Activated CD8-positive, alpha-beta memory T cell treated with anti-CD3 and anti-CD28 coated beads for 24 hours (primary cell): ENCODE results near the gene ZNG1A.
A peak's percentile ranks its signal among the peaks of the same experiment; 100 is the strongest.
"Not testable (repeated sequence)": the region's sequence is repeated elsewhere in the genome, so short reads cannot be mapped to it uniquely, and the experiment has no call there.

Experiments
- DNase-seq: peaks from one replicate; pipeline ENCODE4 v3.0.0-alpha.2; 2020

ZNG1A gene

DNA sequence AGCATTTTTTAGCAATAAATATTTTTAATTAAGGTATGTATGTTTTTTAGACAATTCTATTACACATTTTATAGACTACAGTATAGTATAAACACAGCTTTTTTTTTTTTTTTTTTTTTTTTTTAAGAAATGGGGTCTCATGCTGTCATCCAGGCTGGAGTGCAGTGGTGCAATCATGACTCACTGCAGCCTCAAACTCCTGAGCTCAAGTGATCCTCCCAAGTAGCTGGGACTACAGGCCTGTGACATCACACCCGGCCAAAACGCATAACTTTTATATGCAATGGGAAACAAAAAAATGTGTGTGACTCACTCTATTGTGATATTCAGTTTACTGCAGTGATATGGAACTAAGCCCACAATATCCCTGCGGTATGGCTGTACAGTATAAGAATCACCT lies 9.1 kb downstream of the ZNG1A start:
- not testable (repeated sequence) for DNase-seq

DNA sequence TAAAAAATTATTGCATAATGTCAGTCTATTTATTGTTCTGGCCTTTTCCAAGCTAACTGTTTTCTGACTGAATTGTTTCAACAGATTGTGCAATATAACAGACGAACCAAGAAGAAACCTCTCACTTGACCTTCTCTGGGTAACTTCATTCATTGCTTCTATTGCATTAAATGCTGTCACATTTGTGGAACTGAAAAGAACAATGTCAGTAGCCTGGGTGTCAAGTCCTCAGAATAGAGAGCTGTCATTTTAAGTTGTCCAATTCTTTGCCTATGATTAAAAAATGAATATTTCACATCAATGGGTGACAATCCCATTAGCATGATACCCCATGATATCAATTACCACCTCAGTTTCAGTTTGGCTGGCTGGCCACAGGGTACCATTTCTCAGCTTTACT lies 19.0 kb downstream of the ZNG1A start:
- DNase-seq = not testable (repeated sequence)

GRCh38 chr9:151173-151572 lies 27.7 kb downstream of the ZNG1A start:
- DNase-seq = not testable (repeated sequence)

GRCh38 chr9:139880-140279 lies 39.0 kb downstream of the ZNG1A start:
- DNase-seq = not testable (repeated sequence)

DNA sequence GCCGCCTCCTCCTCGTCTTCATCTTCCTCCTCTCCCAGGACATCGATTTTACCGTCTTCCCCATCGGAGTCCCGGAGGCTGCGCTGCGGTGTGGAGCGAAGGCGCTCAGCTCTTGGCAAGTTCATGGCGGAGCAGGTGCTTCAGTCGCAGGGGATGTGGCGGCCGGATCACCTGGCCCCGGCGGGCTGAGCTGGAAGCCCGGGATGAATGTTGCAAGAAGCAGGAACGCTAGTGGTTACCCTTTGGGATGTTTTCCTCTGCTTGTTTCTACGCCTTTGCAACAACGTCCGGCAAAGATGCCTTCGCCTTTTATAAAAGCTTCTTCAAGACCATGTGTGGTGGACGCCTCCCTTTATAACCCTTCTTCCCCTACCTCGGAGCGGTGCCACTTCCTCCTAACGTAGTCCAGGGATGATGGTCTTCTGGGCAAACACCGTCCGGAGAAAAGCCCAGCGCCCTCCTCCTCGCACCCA lies 60.8 kb downstream of the ZNG1A start, which contains the start of gene FOXD4:
TSS of gene FOXD4 (minus strand) at position 423 of the 473 bp plus-strand sequence. CDS start at position 125, 298 bp downstream.
- DNase-seq = not testable (repeated sequence)

GRCh38 chr9:117144-117994 lies 61.5 kb downstream of the ZNG1A start:
- peak; percentile 66 for DNase-seq

- DNase-seq = not testable (repeated sequence)
Measured at GRCh38 chr9:116239-117077, 62.4 kb downstream of the ZNG1A start.

GRCh38 chr9:115118-115451 lies 63.8 kb downstream of the ZNG1A start:
- not testable (repeated sequence) for DNase-seq

DNA sequence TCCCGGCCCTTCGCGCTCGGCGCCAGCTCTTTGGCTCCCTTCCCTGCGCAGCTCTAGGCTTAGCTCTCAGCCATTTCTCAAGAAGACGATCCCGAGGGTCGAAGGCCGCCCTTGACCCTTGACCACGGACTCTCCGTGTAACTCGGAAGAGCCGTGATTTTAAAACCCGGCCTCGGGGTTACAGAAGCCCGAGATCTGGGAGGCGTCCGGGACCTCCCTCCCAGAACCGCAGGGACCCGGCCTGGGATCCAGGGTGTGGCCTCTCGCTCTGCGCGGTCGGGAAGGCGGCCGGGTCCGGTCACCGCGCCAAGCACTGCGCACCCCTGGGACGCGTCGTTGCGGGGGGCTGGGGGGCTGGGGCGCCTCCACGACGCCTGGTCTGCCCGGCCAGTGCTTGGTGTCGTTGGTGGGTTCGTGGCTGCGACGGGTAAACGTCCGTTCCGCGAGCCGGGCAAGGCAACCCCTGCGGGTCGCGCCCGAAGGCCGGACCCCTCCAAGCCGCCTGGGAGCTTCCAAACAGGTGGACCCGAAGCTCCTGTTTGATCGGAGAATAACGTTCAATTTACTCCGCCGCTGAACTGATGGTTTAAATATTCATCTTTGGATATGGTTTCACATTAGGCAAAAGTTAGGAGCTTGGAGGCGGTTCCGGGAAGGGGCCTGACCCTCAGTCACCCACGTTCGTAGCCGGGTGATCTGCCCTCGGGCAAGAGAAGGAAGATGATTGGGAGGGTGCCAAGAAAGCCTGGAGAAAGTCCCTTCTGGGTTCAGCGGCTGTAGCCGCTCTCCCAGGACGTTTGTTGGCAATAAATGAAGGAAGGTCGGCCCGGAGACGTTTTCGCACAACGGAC lies 64.4 kb downstream of the ZNG1A start:
- not testable (repeated sequence) for DNase-seq

- peak; percentile 70 for DNase-seq
Measured at GRCh38 chr9:113468-114266, 65.2 kb downstream of the ZNG1A start.

GRCh38 chr9:112589-113467 lies 66.0 kb downstream of the ZNG1A start:
- not testable (repeated sequence) for DNase-seq

DNA sequence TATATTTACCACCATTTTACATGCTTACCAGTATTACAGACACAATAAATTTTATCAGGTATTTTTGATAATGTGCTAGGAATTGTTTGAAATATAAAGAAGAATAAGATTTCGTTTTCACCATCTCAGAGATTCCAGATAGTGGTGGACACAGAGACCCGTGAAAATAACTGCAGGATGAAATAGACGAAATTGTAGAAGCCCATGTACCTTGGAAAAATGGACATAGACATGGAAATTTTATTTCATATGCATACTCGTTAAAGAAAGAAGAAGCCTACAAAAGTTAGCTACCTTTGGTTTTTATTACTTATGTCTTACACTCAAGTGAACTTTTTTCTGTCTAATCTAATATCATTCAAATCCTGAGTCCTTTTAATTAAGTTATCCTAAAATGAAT lies 68.2 kb downstream of the ZNG1A start:
- DNase-seq = not testable (repeated sequence)

- DNase-seq = not testable (repeated sequence)
Measured at GRCh38 chr9:109540-109939, 69.3 kb downstream of the ZNG1A start.

GRCh38 chr9:108742-109495 lies 69.9 kb downstream of the ZNG1A start:
- DNase-seq = not testable (repeated sequence)

DNA sequence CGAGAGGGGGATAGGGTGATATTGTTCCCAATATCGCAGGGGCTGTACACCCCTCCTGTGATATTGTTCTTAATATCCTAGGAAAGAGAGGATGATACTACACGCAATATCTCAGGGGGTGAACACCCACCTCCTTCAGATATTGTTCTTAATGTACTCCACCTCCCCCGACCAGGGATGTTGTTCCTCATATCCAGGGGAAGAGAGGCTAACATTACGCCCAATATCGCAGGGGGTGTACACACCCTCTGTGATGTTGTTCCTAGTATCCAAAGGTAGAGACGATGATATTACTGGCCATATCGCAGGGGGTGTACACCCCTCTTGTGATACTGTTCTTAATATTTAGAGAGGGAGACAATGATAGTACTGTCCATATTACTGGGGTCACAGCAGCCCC lies 72.9 kb downstream of the ZNG1A start:
- not testable (repeated sequence) for DNase-seq

DNA sequence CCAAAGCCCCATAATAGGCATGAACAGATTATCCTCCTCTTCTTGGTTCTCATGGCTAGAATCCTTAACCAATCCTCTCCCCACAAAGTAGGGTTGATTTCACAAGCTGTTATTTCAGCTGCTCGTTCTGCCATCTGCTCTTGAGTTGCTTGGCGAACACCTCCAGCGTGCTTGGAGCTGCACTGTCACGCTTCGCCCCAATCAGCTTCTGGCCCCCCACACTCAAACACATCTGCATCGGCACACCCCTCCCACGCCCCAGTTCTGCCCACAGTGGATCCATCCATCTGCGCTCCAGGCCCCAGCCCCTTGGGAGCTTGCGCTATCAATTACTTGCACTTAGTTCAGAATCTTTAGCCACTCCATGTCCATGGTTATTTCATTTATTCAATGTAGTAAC lies 78.4 kb downstream of the ZNG1A start:
- not testable (repeated sequence) for DNase-seq

- not testable (repeated sequence) for DNase-seq
Measured at GRCh38 chr9:99867-100266, 79.0 kb downstream of the ZNG1A start.

GRCh38 chr9:98775-99174 lies 80.1 kb downstream of the ZNG1A start:
- not testable (repeated sequence) for DNase-seq

GRCh38 chr9:94992-95391 lies 83.9 kb downstream of the ZNG1A start:
- not testable (repeated sequence) for DNase-seq

- not testable (repeated sequence) for DNase-seq
Measured at GRCh38 chr9:94323-94722, 84.5 kb downstream of the ZNG1A start.
